GM19397 (cell line): ENCODE results near the gene NEUROD2.

Experiments used
- ATAC-seq: cut with Tn5 transposase; IDR thresholded peaks from one replicate; pipeline ENCODE4 v1.9.1; 2021; ENCODE audit warnings: mild to moderate bottlenecking, moderate library complexity; ENCODE audit not compliant: unreplicated experiment

Gene NEUROD2

GRCh38 chr17:39607851-39608130 lies at the start of gene NEUROD2:
Gene NEUROD2 (minus strand): TSS chr17:39607920. CDS start chr17:39606599, 1,321 bp downstream.
- ATAC-seq = no peak

GRCh38 chr17:39655105-39655504 lies 47.4 kb upstream of the NEUROD2 start:
- ATAC-seq = no peak

- ATAC-seq = no peak
These were observed 46.1 kb upstream of the NEUROD2 start for GRCh38 chr17:39653662-39654331.

- no peak for ATAC-seq
These were observed 45.6 kb upstream of the NEUROD2 start for GRCh38 chr17:39653316-39653661.

GRCh38 chr17:39652587-39653315 lies 45.0 kb upstream of the NEUROD2 start:
- no peak for ATAC-seq

GRCh38 chr17:39651923-39652586 lies 44.3 kb upstream of the NEUROD2 start:
- ATAC-seq = no peak

GRCh38 chr17:39650121-39650579 lies 42.4 kb upstream of the NEUROD2 start:
- no peak for ATAC-seq

GRCh38 chr17:39648616-39649366 lies 41.1 kb upstream of the NEUROD2 start:
- no peak for ATAC-seq

- ATAC-seq = no peak
These were observed 39.5 kb upstream of the NEUROD2 start for GRCh38 chr17:39647256-39647655.

- ATAC-seq = no peak
These were observed 35.6 kb upstream of the NEUROD2 start for GRCh38 chr17:39643271-39643670.

GRCh38 chr17:39642291-39643074 lies 34.8 kb upstream of the NEUROD2 start:
- ATAC-seq = no peak

GRCh38 chr17:39641883-39642282 lies 34.2 kb upstream of the NEUROD2 start:
- ATAC-seq = no peak

GRCh38 chr17:39641097-39641496 lies 33.4 kb upstream of the NEUROD2 start:
- no peak for ATAC-seq

- ATAC-seq = no peak
These were observed 32.9 kb upstream of the NEUROD2 start for GRCh38 chr17:39640591-39641031.

- ATAC-seq = no peak
These were observed 32.1 kb upstream of the NEUROD2 start for GRCh38 chr17:39639566-39640458.

- no peak for ATAC-seq
These were observed 31.3 kb upstream of the NEUROD2 start for GRCh38 chr17:39639043-39639442.

GRCh38 chr17:39638317-39638716 lies 30.6 kb upstream of the NEUROD2 start:
- ATAC-seq = no peak

GRCh38 chr17:39636927-39637736 lies 29.4 kb upstream of the NEUROD2 start, which contains the start of gene STARD3:
Gene STARD3 (plus strand): TSS chr17:39637144. CDS start chr17:39653532, 16,388 bp downstream.
- ATAC-seq = peak; percentile 84

- ATAC-seq = peak; percentile 15
These were observed 28.8 kb upstream of the NEUROD2 start for GRCh38 chr17:39636587-39636926.
